ENCODE results near the gene EBF4. TPM values are rescaled to one million over a fixed set of nuclear protein-coding genes. Genes with fewer than 3 reads are reported as not detected.

Gene EBF4
- total RNA-seq, 2 donors from 2014 or later, result 2.0 to 7.5 TPM

- no peak for DNase-seq
- Histone ChIP-seq H3K27me3 (no peaks in the 10 kb centered on the region), H3K36me3 (no peaks in the 10 kb centered on the region), H3K9me3 (no peaks in the 10 kb centered on the region), H3K9ac (ENCODE audit: low read depth in 2 of 2, low read length in 2 of 2) (no peak overlapping the region), H3K4me3 (no peak overlapping the region), H3K27ac (no peak overlapping the region), H3K4me1 (no peaks in the 10 kb centered on the region)
- intact Hi-C loops (cut with DNase I), result no loop called here
- no peak for TF ChIP-seq CTCF (IDR thresholded peaks at IDR 0.05)
These were observed 20.7 kb downstream of the EBF4 start for GRCh38 chr20:2713285-2713684.

GRCh38 chr20:2729251-2729713 lies 36.7 kb downstream of the EBF4 start:
- Histone ChIP-seq H3K9ac (ENCODE audit: low read depth in 2 of 2, low read length in 2 of 2) (no peak overlapping the region), H3K4me3 (no peak overlapping the region), H3K27me3 (no peaks in the 10 kb centered on the region), H3K27ac (no peak overlapping the region), H3K9me3 (no peaks in the 10 kb centered on the region), H3K4me1 (no peaks in the 10 kb centered on the region), H3K36me3 (no peaks in the 10 kb centered on the region)
- intact Hi-C loops (cut with DNase I), result no loop called here
- no peak for DNase-seq
- TF ChIP-seq CTCF (IDR thresholded peaks at IDR 0.05), result no peak

- Histone ChIP-seq H3K27me3 (no peaks in the 10 kb centered on the region), H3K9me3 (no peaks in the 10 kb centered on the region), H3K27ac (no peak overlapping the region), H3K9ac (ENCODE audit: low read depth in 2 of 2, low read length in 2 of 2) (no peak overlapping the region), H3K36me3 (no peaks in the 10 kb centered on the region), H3K4me3 (no peak overlapping the region), H3K4me1 (no peaks in the 10 kb centered on the region)
- no peak for TF ChIP-seq CTCF (IDR thresholded peaks at IDR 0.05)
- intact Hi-C loops (cut with DNase I), result no loop called here
- no peak for DNase-seq
These were observed 37.2 kb downstream of the EBF4 start for GRCh38 chr20:2729791-2730190.

GRCh38 chr20:2734899-2735298 lies 42.3 kb downstream of the EBF4 start:
- H3K27ac ChIP-seq, result no peak overlapping the region
- no peaks in the 10 kb centered on the region for H3K9me3 ChIP-seq
- H3K4me3 ChIP-seq, result no peak overlapping the region
- no peak for DNase-seq
- intact Hi-C loops (cut with DNase I), result no loop called here
- no peaks in the 10 kb centered on the region for H3K4me1 ChIP-seq
- TF ChIP-seq CTCF (IDR thresholded peaks at IDR 0.05), result no peak
- H3K27me3 ChIP-seq, result no peaks in the 10 kb centered on the region
- no peaks in the 10 kb centered on the region for H3K36me3 ChIP-seq
- no peak overlapping the region for H3K9ac ChIP-seq (ENCODE audit: low read depth in 2 of 2, low read length in 2 of 2)

- no peak for DNase-seq
- H3K27ac ChIP-seq, result no peak overlapping the region
- no peaks in the 10 kb centered on the region for H3K9me3 ChIP-seq
- no peak for TF ChIP-seq CTCF (IDR thresholded peaks at IDR 0.05)
- no peak overlapping the region for H3K4me3 ChIP-seq
- intact Hi-C loops (cut with DNase I), result no loop called here
- no peaks in the 10 kb centered on the region for H3K36me3 ChIP-seq
- no peaks in the 10 kb centered on the region for H3K27me3 ChIP-seq
- no peaks in the 10 kb centered on the region for H3K4me1 ChIP-seq
- H3K9ac ChIP-seq (ENCODE audit: low read depth in 2 of 2, low read length in 2 of 2), result no peak overlapping the region
These were observed 43.9 kb downstream of the EBF4 start for GRCh38 chr20:2736441-2736840.
